Measurements from ENCODE around the gene SLC6A16.

SLC6A16 gene

GRCh38 chr19:49366110-49366509, 41.1 kb upstream of the SLC6A16 start:
- Histone ChIP-seq H3K4me3 (ENCODE audit: insufficient read depth, low read length, poor library complexity, severe bottlenecking) (no peak overlapping the region), H2AFZ (ENCODE audit: low read depth, low read length, severe bottlenecking) (no peak overlapping the region), H4K20me1 (ENCODE audit: low read depth, low read length) (no peaks in the 10 kb centered on the region), H3K27me3 (ENCODE audit: low read length) (no peaks in the 10 kb centered on the region; the same call in 1 of the 2 replicates), H3K79me2 (ENCODE audit: insufficient read depth, low read length) (no peaks in the 10 kb centered on the region), H3F3A (ENCODE audit: insufficient read depth) (no peaks in the 10 kb centered on the region; the same call in 1 of the 2 replicates), H3K9me2 (replicated peaks; ENCODE audit: insufficient read depth, low read length) (no peaks in the 10 kb centered on the region), H3K36me3 (ENCODE audit: low read length) (no peaks in the 10 kb centered on the region), H3K9me3 (ENCODE audit: insufficient read depth, low read length) (peaks cover 18% of the 10 kb centered on the region), H3K27ac (ENCODE audit: low read depth, low read length) (no peak overlapping the region), H3K9ac (ENCODE audit: low read length) (no peak overlapping the region), H3K4me2 (ENCODE audit: low read depth, low read length, poor library complexity, severe bottlenecking) (no peak overlapping the region)
- TF ChIP-seq, protein P1, sequence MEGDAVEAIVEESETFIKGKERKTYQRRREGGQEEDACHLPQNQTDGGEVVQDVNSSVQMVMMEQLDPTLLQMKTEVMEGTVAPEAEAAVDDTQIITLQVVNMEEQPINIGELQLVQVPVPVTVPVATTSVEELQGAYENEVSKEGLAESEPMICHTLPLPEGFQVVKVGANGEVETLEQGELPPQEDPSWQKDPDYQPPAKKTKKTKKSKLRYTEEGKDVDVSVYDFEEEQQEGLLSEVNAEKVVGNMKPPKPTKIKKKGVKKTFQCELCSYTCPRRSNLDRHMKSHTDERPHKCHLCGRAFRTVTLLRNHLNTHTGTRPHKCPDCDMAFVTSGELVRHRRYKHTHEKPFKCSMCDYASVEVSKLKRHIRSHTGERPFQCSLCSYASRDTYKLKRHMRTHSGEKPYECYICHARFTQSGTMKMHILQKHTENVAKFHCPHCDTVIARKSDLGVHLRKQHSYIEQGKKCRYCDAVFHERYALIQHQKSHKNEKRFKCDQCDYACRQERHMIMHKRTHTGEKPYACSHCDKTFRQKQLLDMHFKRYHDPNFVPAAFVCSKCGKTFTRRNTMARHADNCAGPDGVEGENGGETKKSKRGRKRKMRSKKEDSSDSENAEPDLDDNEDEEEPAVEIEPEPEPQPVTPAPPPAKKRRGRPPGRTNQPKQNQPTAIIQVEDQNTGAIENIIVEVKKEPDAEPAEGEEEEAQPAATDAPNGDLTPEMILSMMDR (IDR thresholded peaks at IDR 0.05; ENCODE audit: insufficient read depth, low read length, poor library complexity, severe bottlenecking): no peak
- no peak for TF ChIP-seq EZH2phosphoT487 (conservative IDR thresholded peaks at IDR 0.05; ENCODE audit: low read length)

GRCh38 chr19:49364083-49364737, 39.2 kb upstream of the SLC6A16 start:
- Histone ChIP-seq H3K9me2 (replicated peaks; ENCODE audit: insufficient read depth, low read length) (no peaks in the 10 kb centered on the region), H3F3A (ENCODE audit: insufficient read depth) (no peaks in the 10 kb centered on the region; the same call in 1 of the 2 replicates), H3K9me3 (ENCODE audit: insufficient read depth, low read length) (peaks cover 6% of the 10 kb centered on the region), H3K36me3 (ENCODE audit: low read length) (no peaks in the 10 kb centered on the region), H4K20me1 (ENCODE audit: low read depth, low read length) (no peaks in the 10 kb centered on the region), H3K27ac (ENCODE audit: low read depth, low read length) (no peak overlapping the region), H3K27me3 (ENCODE audit: low read length) (no peaks in the 10 kb centered on the region; the same call in 1 of the 2 replicates), H3K79me2 (ENCODE audit: insufficient read depth, low read length) (no peaks in the 10 kb centered on the region), H3K4me3 (ENCODE audit: insufficient read depth, low read length, poor library complexity, severe bottlenecking) (no peak overlapping the region), H3K4me2 (ENCODE audit: low read depth, low read length, poor library complexity, severe bottlenecking) (no peak overlapping the region), H2AFZ (ENCODE audit: low read depth, low read length, severe bottlenecking) (no peak overlapping the region), H3K9ac (ENCODE audit: low read length) (no peak overlapping the region)
- no peak for TF ChIP-seq EZH2phosphoT487 (conservative IDR thresholded peaks at IDR 0.05; ENCODE audit: low read length)
- TF ChIP-seq, protein P1 (IDR thresholded peaks at IDR 0.05; ENCODE audit: insufficient read depth, low read length, poor library complexity, severe bottlenecking): no peak

GRCh38 chr19:49363268-49364082, 38.5 kb upstream of the SLC6A16 start, which contains the start of gene DKKL1:
TSS of gene DKKL1 (plus strand) at chr19:49363877. CDS start at chr19:49363999, 122 bp downstream.
- no peak within 1 kb of the TSS for H3K4me2 ChIP-seq (ENCODE audit: low read depth, low read length, poor library complexity, severe bottlenecking)
- H3F3A ChIP-seq (ENCODE audit: insufficient read depth): no peaks in the 10 kb centered on the region; the same call in 1 of the 2 replicates
- no peaks in the 10 kb centered on the region for H3K9me3 ChIP-seq (ENCODE audit: insufficient read depth, low read length)
- no peak for TF ChIP-seq EZH2phosphoT487 (conservative IDR thresholded peaks at IDR 0.05; ENCODE audit: low read length)
- TF ChIP-seq, protein P1 (IDR thresholded peaks at IDR 0.05; ENCODE audit: insufficient read depth, low read length, poor library complexity, severe bottlenecking): no peak
- H3K9ac ChIP-seq (ENCODE audit: low read length): no peak within 1 kb of the TSS
- no peaks in the 10 kb centered on the region for H3K27me3 ChIP-seq (ENCODE audit: low read length)
- H2AFZ ChIP-seq (ENCODE audit: low read depth, low read length, severe bottlenecking): no peak within 1 kb of the TSS
- no peak within 1 kb of the TSS for H3K27ac ChIP-seq (ENCODE audit: low read depth, low read length)
- H3K36me3 ChIP-seq (ENCODE audit: low read length): no peaks in the 10 kb centered on the region
- no peaks in the 10 kb centered on the region for H4K20me1 ChIP-seq (ENCODE audit: low read depth, low read length)
- H3K9me2 ChIP-seq (replicated peaks; ENCODE audit: insufficient read depth, low read length): no peaks in the 10 kb centered on the region
- no peaks in the 10 kb centered on the region for H3K79me2 ChIP-seq (ENCODE audit: insufficient read depth, low read length)
- H3K4me3 ChIP-seq (ENCODE audit: insufficient read depth, low read length, poor library complexity, severe bottlenecking): no peak within 1 kb of the TSS

Data from SU-DHL-6 (cell line).